ENCODE data around the gene REC8. TPM values are rescaled to one million over a fixed set of nuclear protein-coding genes. Genes with fewer than 3 reads are reported as not detected.

The REC8 gene
- total RNA-seq, 4 donors from 2014 or later, result 2.5 to 17.2 (median 10.2) TPM

DNA sequence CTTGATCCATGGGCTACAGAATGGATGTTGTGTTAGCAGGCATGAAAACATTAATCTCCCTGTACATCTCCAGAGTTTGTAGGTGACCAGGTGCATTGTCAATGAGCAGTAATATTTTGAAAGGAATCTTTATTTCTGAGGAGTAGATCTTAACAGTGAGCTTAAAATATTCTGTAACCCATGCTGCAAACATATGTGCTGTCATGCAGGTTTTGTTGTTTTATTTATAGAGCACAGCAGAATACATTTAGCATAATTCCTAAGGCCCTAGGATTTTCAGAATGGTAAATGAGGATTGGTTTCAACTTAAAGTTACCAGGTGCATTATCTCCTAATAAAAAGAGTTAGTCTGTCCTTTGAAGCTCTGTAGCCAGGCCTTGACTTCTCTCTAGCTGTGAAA, 44.9 kb upstream of the REC8 start:
- no peaks in the 10 kb centered on the region for H3K27me3 ChIP-seq
- no peaks in the 10 kb centered on the region for H3K9me3 ChIP-seq
- TF ChIP-seq POLR2A (IDR thresholded peaks at IDR 0.05) (no peak), POLR2AphosphoS5 (IDR thresholded peaks at IDR 0.05) (no peak), EP300 (IDR thresholded peaks at IDR 0.05) (no peak)
- TF ChIP-seq, protein P1, sequence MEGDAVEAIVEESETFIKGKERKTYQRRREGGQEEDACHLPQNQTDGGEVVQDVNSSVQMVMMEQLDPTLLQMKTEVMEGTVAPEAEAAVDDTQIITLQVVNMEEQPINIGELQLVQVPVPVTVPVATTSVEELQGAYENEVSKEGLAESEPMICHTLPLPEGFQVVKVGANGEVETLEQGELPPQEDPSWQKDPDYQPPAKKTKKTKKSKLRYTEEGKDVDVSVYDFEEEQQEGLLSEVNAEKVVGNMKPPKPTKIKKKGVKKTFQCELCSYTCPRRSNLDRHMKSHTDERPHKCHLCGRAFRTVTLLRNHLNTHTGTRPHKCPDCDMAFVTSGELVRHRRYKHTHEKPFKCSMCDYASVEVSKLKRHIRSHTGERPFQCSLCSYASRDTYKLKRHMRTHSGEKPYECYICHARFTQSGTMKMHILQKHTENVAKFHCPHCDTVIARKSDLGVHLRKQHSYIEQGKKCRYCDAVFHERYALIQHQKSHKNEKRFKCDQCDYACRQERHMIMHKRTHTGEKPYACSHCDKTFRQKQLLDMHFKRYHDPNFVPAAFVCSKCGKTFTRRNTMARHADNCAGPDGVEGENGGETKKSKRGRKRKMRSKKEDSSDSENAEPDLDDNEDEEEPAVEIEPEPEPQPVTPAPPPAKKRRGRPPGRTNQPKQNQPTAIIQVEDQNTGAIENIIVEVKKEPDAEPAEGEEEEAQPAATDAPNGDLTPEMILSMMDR (IDR thresholded peaks at IDR 0.05), result no peak
- no peak overlapping the region for H3K4me3 ChIP-seq
- no peak overlapping the region for H3K27ac ChIP-seq
- DNase-seq (ENCODE audit: low spot score in 2 of 2), result no peak
- H3K4me1 ChIP-seq, result peaks cover 2% of the 10 kb centered on the region
- peaks cover 24% of the 10 kb centered on the region for H3K36me3 ChIP-seq

DNA sequence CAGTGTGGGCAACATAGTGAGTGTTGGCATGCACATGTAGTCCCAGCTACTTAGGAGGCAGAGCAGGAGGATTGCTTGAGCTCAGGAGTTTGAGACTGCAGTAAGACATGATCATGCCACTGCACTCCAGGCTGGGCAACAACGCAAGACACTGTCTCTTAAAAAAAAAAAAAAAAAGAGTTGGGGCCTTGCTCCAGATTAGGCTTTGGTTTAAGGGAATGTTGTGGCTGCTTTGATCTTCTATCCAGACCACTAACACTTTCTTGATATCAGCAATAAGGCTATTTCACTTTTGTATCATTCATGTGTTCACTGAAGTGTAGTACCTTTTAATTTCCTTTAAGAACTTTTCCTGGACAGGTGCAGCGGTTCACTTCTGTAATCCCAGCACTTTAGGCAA, 44.2 kb upstream of the REC8 start:
- Histone ChIP-seq H3K27ac (no peak overlapping the region), H3K4me3 (no peak overlapping the region), H3K36me3 (peaks cover 17% of the 10 kb centered on the region), H3K27me3 (no peaks in the 10 kb centered on the region), H3K9me3 (no peaks in the 10 kb centered on the region), H3K4me1 (peaks cover 9% of the 10 kb centered on the region)
- TF ChIP-seq, protein P1 (IDR thresholded peaks at IDR 0.05), result no peak
- 82% methylated on average over 2 of the region's 2 CpGs for WGBS
- no peak for DNase-seq (ENCODE audit: low spot score in 2 of 2)

DNA sequence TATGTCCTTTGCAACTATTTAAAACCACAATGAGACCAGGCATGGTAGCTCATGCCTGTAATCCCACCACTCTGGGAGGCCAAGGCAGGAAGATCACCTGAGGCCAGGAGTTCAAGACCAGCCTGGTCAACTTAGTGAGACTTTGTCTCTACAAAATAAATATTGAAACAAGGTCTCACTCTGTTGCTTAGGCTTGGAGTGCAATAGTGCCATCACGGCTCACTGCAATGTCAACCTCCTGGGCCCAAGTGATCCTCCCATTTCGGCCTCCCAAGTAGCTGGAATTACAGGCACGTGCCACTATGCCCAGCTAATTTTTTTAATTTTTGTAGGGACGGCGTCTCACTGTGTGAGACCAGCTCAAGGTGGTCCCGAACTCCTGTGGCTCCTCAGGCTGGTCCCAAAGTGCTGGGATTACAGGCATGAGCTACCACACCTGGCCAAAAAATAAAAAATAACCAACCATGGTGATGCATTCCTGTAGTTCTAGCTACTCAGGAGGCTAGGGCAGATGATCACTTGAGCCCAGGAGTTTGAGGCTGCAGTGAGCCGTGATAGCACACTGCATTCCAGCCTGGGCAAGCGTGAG, 42.4 kb upstream of the REC8 start:
- Histone ChIP-seq H3K9me3 (no peaks in the 10 kb centered on the region), H3K27ac (no peak overlapping the region), H3K36me3 (peaks cover 3% of the 10 kb centered on the region), H3K4me1 (peaks cover 11% of the 10 kb centered on the region), H3K27me3 (no peaks in the 10 kb centered on the region), H3K4me3 (no peak overlapping the region)
- TF ChIP-seq POLR2A (IDR thresholded peaks at IDR 0.05), result no peak
- TF ChIP-seq EP300 (IDR thresholded peaks at IDR 0.05), result no peak
- TF ChIP-seq POLR2AphosphoS5 (IDR thresholded peaks at IDR 0.05), result no peak
- TF ChIP-seq, protein P1 (IDR thresholded peaks at IDR 0.05), result no peak
- 98% methylated on average over 8 of the region's 8 CpGs for WGBS
- no peak for DNase-seq (ENCODE audit: low spot score in 2 of 2)

DNA sequence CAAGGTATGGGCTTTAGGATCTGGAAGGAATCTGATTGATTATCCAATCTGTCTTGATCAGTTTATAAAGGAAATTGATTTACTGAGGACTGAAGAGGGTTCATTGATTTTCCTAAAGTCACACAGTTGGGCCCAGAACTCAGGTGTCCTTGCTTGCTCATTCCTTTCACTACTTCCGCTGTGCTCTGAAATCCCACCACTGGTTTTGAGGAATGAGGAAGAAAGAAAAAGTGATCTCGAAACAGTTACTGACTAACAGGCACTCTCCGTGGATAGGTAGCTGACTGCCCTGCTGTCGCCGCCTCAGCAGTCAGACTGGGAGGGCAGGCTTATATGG, 41.5 kb upstream of the REC8 start, which contains the start of gene FITM1:
Gene FITM1, plus strand, starts transcription at position 280 of the 337 bp plus-strand sequence. CDS start 905 bp downstream, outside the sequence.
- 93% methylated on average over 5 of the region's 5 CpGs for WGBS
- no peak for DNase-seq (ENCODE audit: low spot score in 2 of 2)
- no peaks in the 10 kb centered on the region for H3K27me3 ChIP-seq
- peaks cover 13% of the 10 kb centered on the region for H3K4me1 ChIP-seq
- H3K4me3 ChIP-seq, result no peak within 1 kb of the TSS
- peak within 1 kb of the TSS; percentile 24 for H3K27ac ChIP-seq
- TF ChIP-seq POLR2A (IDR thresholded peaks at IDR 0.05), result no peak
- TF ChIP-seq, protein P1 (IDR thresholded peaks at IDR 0.05), result no peak
- no peak for TF ChIP-seq POLR2AphosphoS5 (IDR thresholded peaks at IDR 0.05)
- TF ChIP-seq EP300 (IDR thresholded peaks at IDR 0.05), result no peak
- no peaks in the 10 kb centered on the region for H3K36me3 ChIP-seq
- H3K9me3 ChIP-seq, result no peaks in the 10 kb centered on the region

DNA sequence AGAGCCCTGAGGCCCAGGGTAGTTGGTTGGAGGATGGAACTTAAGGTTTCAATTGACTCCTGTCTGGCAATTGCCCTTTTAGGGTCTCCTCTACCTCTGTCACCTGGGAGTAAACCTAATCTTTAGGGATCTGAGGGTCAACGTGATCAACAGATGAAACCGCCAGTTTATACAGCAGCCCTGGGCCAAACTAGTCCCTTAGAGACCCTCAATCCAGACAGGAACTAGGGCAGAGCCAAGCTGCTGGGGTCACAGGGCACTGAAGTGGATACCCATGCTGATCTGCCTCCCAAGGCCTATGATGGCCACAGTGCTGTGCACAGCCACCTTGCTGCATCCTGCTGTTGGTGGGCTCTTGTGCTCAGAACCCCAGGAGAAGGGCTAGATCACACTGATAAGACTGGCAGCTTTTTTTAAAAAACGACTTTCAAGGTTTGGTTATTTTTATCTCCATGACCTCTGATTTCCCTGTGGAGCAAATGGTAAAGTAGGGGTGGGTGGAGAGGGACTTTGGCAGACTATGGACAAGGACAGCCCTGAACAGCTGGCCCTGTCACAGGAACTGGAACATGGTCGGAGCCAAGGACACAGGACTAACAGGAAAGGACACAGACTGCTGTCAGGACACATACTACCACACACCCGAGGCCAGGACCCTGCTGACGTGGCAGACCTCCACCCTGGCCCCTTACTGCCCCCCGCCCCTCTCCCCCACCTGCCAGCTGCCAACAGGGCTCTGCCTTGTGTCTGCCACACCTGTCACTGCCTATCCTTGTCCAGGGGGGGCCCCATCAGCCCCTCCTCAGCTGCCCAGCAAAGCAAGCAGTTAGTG, 40.9 kb upstream of the REC8 start:
- Histone ChIP-seq H3K4me1 (peaks cover 16% of the 10 kb centered on the region), H3K27ac (peak overlapping the region; percentile 24), H3K9me3 (no peaks in the 10 kb centered on the region), H3K4me3 (no peak overlapping the region), H3K36me3 (no peaks in the 10 kb centered on the region), H3K27me3 (no peaks in the 10 kb centered on the region)
- WGBS, result 52% methylated on average over 4 of the region's 7 CpGs
- TF ChIP-seq POLR2AphosphoS5 (IDR thresholded peaks at IDR 0.05) (no peak), POLR2A (IDR thresholded peaks at IDR 0.05) (no peak), EP300 (IDR thresholded peaks at IDR 0.05) (no peak)
- TF ChIP-seq, protein P1 (IDR thresholded peaks at IDR 0.05), result no peak
- no peak for DNase-seq (ENCODE audit: low spot score in 2 of 2)

Measured in suprapubic skin (tissue), 4 donors.